ENCODE measurements around the gene LFNG.

The LFNG gene

GRCh38 chr7:2504128-2504888, 15.3 kb upstream of the LFNG start:
- no peak for DNase-seq

- no peak for DNase-seq
Measured at GRCh38 chr7:2504889-2505375, 14.6 kb upstream of the LFNG start.

GRCh38 chr7:2505401-2505800, 14.2 kb upstream of the LFNG start:
- no peak for DNase-seq

- no peak for DNase-seq
Measured at GRCh38 chr7:2507208-2507916, 12.2 kb upstream of the LFNG start.

- no peak for DNase-seq
Measured at GRCh38 chr7:2507917-2508306, 11.7 kb upstream of the LFNG start.

- DNase-seq: peak; percentile 91
Measured at GRCh38 chr7:2508327-2509215, 11.0 kb upstream of the LFNG start.

- no peak for DNase-seq
Measured at GRCh38 chr7:2509298-2509906, 10.2 kb upstream of the LFNG start.

GRCh38 chr7:2510130-2510776, 9.3 kb upstream of the LFNG start:
- no peak for DNase-seq

GRCh38 chr7:2510909-2511768, 8.4 kb upstream of the LFNG start:
- DNase-seq: peak; percentile 89

- DNase-seq: no peak
Measured at GRCh38 chr7:2511769-2512168, 7.8 kb upstream of the LFNG start.

GRCh38 chr7:2512179-2512661, 7.4 kb upstream of the LFNG start:
- no peak for DNase-seq

GRCh38 chr7:2512713-2513112, 6.9 kb upstream of the LFNG start:
- no peak for DNase-seq

- DNase-seq: no peak
Measured at GRCh38 chr7:2513702-2514101, 5.9 kb upstream of the LFNG start.

GRCh38 chr7:2514473-2515423, 4.8 kb upstream of the LFNG start:
- DNase-seq: no peak

GRCh38 chr7:2515424-2516193, 4.0 kb upstream of the LFNG start:
- no peak for DNase-seq

GRCh38 chr7:2516194-2516555, 3.4 kb upstream of the LFNG start:
- no peak for DNase-seq

- DNase-seq: no peak
Measured at GRCh38 chr7:2517026-2517425, 2.5 kb upstream of the LFNG start.

GRCh38 chr7:2517678-2518507, 1.7 kb upstream of the LFNG start:
- peak; percentile 79 for DNase-seq

Data from SHP77 treated with DMSO at 0.1 percent for 48 hours (cell line).